Heart right ventricle (tissue), 16 donors: ENCODE data around the gene ABCB11. TPM values are rescaled to one million over a fixed set of nuclear protein-coding genes. Genes with fewer than 3 reads are reported as not detected.

Source experiments
- ATAC-seq, 8 donors: fragments of 200-7000 bp; cut with Tn5 transposase; one replicate each; pipeline ENCODE4 v1.9.1; 2020; ENCODE audit warnings: mild to moderate bottlenecking in 8 of 8, moderate library complexity in 8 of 8, moderate number of reproducible peaks in 1 of 8
- DNase-seq, 2 donors: peaks; one replicate each; pipeline ENCODE4 v3.0.0-alpha.2; 2020
- H3K27ac ChIP-seq, 10 donors: fragments of 200-600 bp; sonication (generic) in 2 of 10; one replicate each; pipeline versions ENCODE4 v1.5.0 to v1.8.0; 2020 to 2022; ENCODE audit warnings: mild to moderate bottlenecking in 3 of 10
- H3K27me3 ChIP-seq, 7 donors: fragments of 200-600 bp; one replicate each; pipeline ENCODE4 v1.8.0; 2021 to 2022; ENCODE audit warnings: mild to moderate bottlenecking in 2 of 7
- H3K36me3 ChIP-seq, 9 donors: fragments of 200-600 bp; sonication (generic) in 1 of 9; one replicate each; pipeline versions ENCODE4 v1.5.0 to v1.8.0; 2020 to 2022; ENCODE audit warnings: mild to moderate bottlenecking in 2 of 9
- H3K4me1 ChIP-seq, 9 donors: fragments of 200-600 bp; sonication (generic) in 1 of 9; one replicate each; pipeline versions ENCODE4 v1.5.0 to v1.8.0; 2020 to 2022; ENCODE audit warnings: mild to moderate bottlenecking in 4 of 9
- H3K4me3 ChIP-seq, 10 donors: fragments of 200-600 bp; sonication (generic) in 2 of 10; one replicate each; pipeline versions ENCODE4 v1.5.0 to v1.8.0; 2020 to 2022; ENCODE audit warnings: mild to moderate bottlenecking in 7 of 10, moderate library complexity in 2 of 10
- H3K9me3 ChIP-seq, 11 donors: fragments of 200-600 bp in 10 of 11; sonication (generic) in 2 of 11; one replicate each; pipeline versions ENCODE4 v1.5.0 to v1.8.0; 2013 to 2022; ENCODE audit warnings: mild to moderate bottlenecking in 2 of 11, control low read depth in 1 of 11, moderate library complexity in 1 of 11
- CTCF ChIP-seq, 9 donors: fragments of 200-600 bp; sonication (generic) in 2 of 9; IDR thresholded peaks; one replicate each; pipeline versions ENCODE4 v1.5.0 to v1.8.0; 2021 to 2022; ENCODE audit warnings: antibody characterized with exemption in 9 of 9, mild to moderate bottlenecking in 5 of 9, moderate library complexity in 1 of 9
- WGBS, 2 donors: extraction: QIAGEN DNeasy Blood & Tissue Kit; methylation state at CpG; one replicate each; pipeline ENCODE4 v1.1.7; 2013; ENCODE audit warnings: inconsistent platforms in 1 of 2; 5-methylcytosine and 5-hydroxymethylcytosine counted together
- intact Hi-C, 10 donors: fragments of 100-400 bp; cut with DNase I; formaldehyde crosslinking; loops; one replicate each; pipeline versions ENCODE4 v1.11.1 to v1.14.2; 2022
- polyA plus RNA-seq, 2 donors: library from polyadenylated mRNA; stranded (reverse); fragments of 200-250 nt; gene quantifications; one replicate each; pipeline ENCODE4 v1.2.3, GENCODE V29; 2013
- total RNA-seq, 10 donors: library from RNA; stranded (reverse); fragmentation: NEBNext Ultra II Directional in 3 of 10; extraction: Animal tissue kit (Norgen Biotek cat#: 25700) in 3 of 10; gene quantifications; one replicate each; pipeline versions ENCODE4 v1.2.1 to v1.2.4, GENCODE V29; 2021 to 2023
- donor health status: Arrhythmogenic right ventricular cardiomyopathy.
- donor health status: ischemic (EF 13 %, LVEDD 7.1; RV severe dilation, severe dysfunction).
- donor health status: healthy with polysubstance abuse.
- donor health status: DM: no; HTN: yes; CAD: no.
- donor health status: DM: no; HTN: no; CAD: no.
- donor health status: ischemic (EF 25% LVEDD 6.9; RV normal size, moderate dysfunction).
- donor health status: ischemic (EF 25% LVEDD 5.7; RV mildly dilated, moderate dysfunction).
- donor health status: healthy.
- donor health status: DM: yes; HTN: yes; CAD: no.
- donor health status: Ischemic cardiomyopathy.
- donor health status: ischemic (EF 35%, LVEDD 5.7; RV mildly dilated, moderate dysfunction).
- donor health status: nonischemic (EF 11% LVEDD 7.7; RV severe dilation, severe dysfunction).
- donor health status: DM: yes; HTN: yes; CAD: no.
- donor health status: PGD.
- donor health status: ischemic (EF 29% LVEDD 5.4; RV normal size, mild dysfunction).
- donor health status: nonischemic (EF 23%, LVEDD 6.1; RV moderate dilation, normal function).

ABCB11 gene
- total and polyA plus RNA-seq, 12 donors: 0.01 to 0.23 (median 0.06) TPM; not detected in 7

- WGBS, 2 donors: 88 to 95% methylated on average over 2 of the region's 2 CpGs
- Histone ChIP-seq H3K4me3 (no peak overlapping the region), H3K36me3 (no peaks in the 10 kb centered on the region), H3K9me3 (peaks cover 0 to 29% (median 2%) of the 10 kb centered on the region in 11 donors), H3K27me3 (peaks cover 0 to 4% (median 0%) of the 10 kb centered on the region in 7 donors), H3K27ac (no peak overlapping the region), H3K4me1 (no peaks in the 10 kb centered on the region)
- TF ChIP-seq CTCF (IDR thresholded peaks at IDR 0.05): no peak
- intact Hi-C loops: no loop called here
- no peak for ATAC-seq
- no peak for DNase-seq
Measured at GRCh38 chr2:168956392-168956791, 74.7 kb downstream of the ABCB11 start.

GRCh38 chr2:168955321-168955720, 75.8 kb downstream of the ABCB11 start:
- Histone ChIP-seq H3K9me3 (peaks cover 0 to 29% (median 2%) of the 10 kb centered on the region in 11 donors), H3K27me3 (peaks cover 0 to 4% (median 0%) of the 10 kb centered on the region in 7 donors), H3K4me1 (no peaks in the 10 kb centered on the region), H3K27ac (no peak overlapping the region), H3K36me3 (no peaks in the 10 kb centered on the region), H3K4me3 (no peak overlapping the region)
- no peak for ATAC-seq
- intact Hi-C loops: no loop called here
- no peak for TF ChIP-seq CTCF (IDR thresholded peaks at IDR 0.05)
- DNase-seq: no peak
- 86 to 90% methylated on average over 4 of the region's 4 CpGs for WGBS, 2 donors

- Histone ChIP-seq H3K4me3 (no peak overlapping the region), H3K9me3 (peaks cover 0 to 29% (median 2%) of the 10 kb centered on the region in 11 donors), H3K27ac (no peak overlapping the region), H3K36me3 (no peaks in the 10 kb centered on the region), H3K27me3 (peaks cover 0 to 4% (median 0%) of the 10 kb centered on the region in 7 donors), H3K4me1 (no peaks in the 10 kb centered on the region)
- ATAC-seq (no peak), DNase-seq (no peak)
- intact Hi-C loops: no loop called here
- TF ChIP-seq CTCF (IDR thresholded peaks at IDR 0.05): no peak
Measured at GRCh38 chr2:168954256-168954655, 76.9 kb downstream of the ABCB11 start.

- DNase-seq (no peak), ATAC-seq (no peak)
- intact Hi-C loops: no loop called here
- Histone ChIP-seq H3K27ac (no peak overlapping the region), H3K36me3 (no peaks in the 10 kb centered on the region), H3K27me3 (peaks cover 0 to 4% (median 0%) of the 10 kb centered on the region in 7 donors), H3K9me3 (peaks cover 0 to 29% (median 2%) of the 10 kb centered on the region in 11 donors), H3K4me1 (no peaks in the 10 kb centered on the region), H3K4me3 (no peak overlapping the region)
- 61 to 89% methylated on average over 1 of the region's 1 CpG for WGBS, 2 donors
- TF ChIP-seq CTCF (IDR thresholded peaks at IDR 0.05): no peak
Measured at GRCh38 chr2:168952424-168952823, 78.7 kb downstream of the ABCB11 start.
